A673 (cell line): ENCODE measurements around the gene IVL. TPM values are rescaled to one million over a fixed set of nuclear protein-coding genes. Genes with fewer than 3 reads are reported as not detected.

Experiments
- Bru-seq: library from RNA; stranded (reverse); fragments of 400-500 nt; gene quantifications from one replicate; lab custom pipeline; 2021; lab: Mats Ljungman, UMichigan
- BruChase-seq, 2 experiments: library from RNA; stranded (reverse); fragments of 400-500 nt; gene quantifications; one replicate each; lab custom pipeline; 2021; lab: Mats Ljungman, UMichigan
- BruUV-seq: library from RNA; stranded (reverse); fragments of 400-500 nt; replicated peaks from 2 replicates; lab custom pipeline; 2021; lab: Mats Ljungman, UMichigan
- CTCF ChIA-PET: fragments of 300-600 bp; sonication (Branson Sonifier 250); formaldehyde crosslinking; loops from one replicate; lab custom pipeline; 2022; ENCODE audit warnings: antibody characterized with exemption; lab: Charles Lee
- POLR2A ChIA-PET: fragments of 300-600 bp; sonication (Branson Sonifier 250); formaldehyde crosslinking; loops from one replicate; lab custom pipeline; 2022; ENCODE audit warnings: antibody characterized with exemption; ENCODE audit not compliant: low non-redundant PET; lab: Charles Lee
- DNase-seq: peaks from one replicate; pipeline ENCODE4 v3.0.0-alpha.2; 2015; ENCODE audit warnings: low spot score
- H3K27ac ChIP-seq: fragments of 200-600 bp; sonication (generic); 2 replicates; pipeline ENCODE4 v1.5.1; 2016; ENCODE audit warnings: mixed run types, low read depth, mild to moderate bottlenecking, mixed read lengths, antibody characterized with exemption, low read length; ENCODE audit not compliant: poor library complexity, severe bottlenecking
- H3K27me3 ChIP-seq: fragments of 200-600 bp; sonication (generic); replicated peaks from 2 replicates; pipeline ENCODE4 v1.6.1; 2017; ENCODE audit warnings: mixed run types, low read depth, mild to moderate bottlenecking, mixed read lengths, antibody characterized with exemption, low read length; ENCODE audit not compliant: insufficient read depth, poor library complexity
- H3K36me3 ChIP-seq: fragments of 200-600 bp; sonication (generic); 2 replicates; pipeline ENCODE4 v1.6.1; 2016; ENCODE audit warnings: mixed run types, mild to moderate bottlenecking, mixed read lengths, antibody characterized with exemption, low read length; ENCODE audit not compliant: insufficient read depth, poor library complexity, severe bottlenecking
- H3K4me1 ChIP-seq: fragments of 200-600 bp; sonication (generic); 2 replicates; pipeline ENCODE4 v1.6.1; 2017; ENCODE audit warnings: mixed run types, mild to moderate bottlenecking, mixed read lengths, antibody characterized with exemption, low read length; ENCODE audit not compliant: insufficient read depth, poor library complexity, severe bottlenecking
- H3K4me3 ChIP-seq: fragments of 200-600 bp; sonication (generic); 2 replicates; pipeline ENCODE4 v1.5.1; 2016; ENCODE audit warnings: low read depth, mixed run types, mild to moderate bottlenecking, mixed read lengths, low read length; ENCODE audit not compliant: poor library complexity, severe bottlenecking
- H3K9me3 ChIP-seq: fragments of 200-600 bp; sonication (generic); 2 replicates; pipeline ENCODE4 v1.6.1; 2016; ENCODE audit warnings: mixed run types, low read depth, mild to moderate bottlenecking, mixed read lengths, antibody characterized with exemption, low read length; ENCODE audit not compliant: poor library complexity, severe bottlenecking
- CTCF ChIP-seq: fragments of 300-800, 200-600 bp; sonication (generic); conservative IDR thresholded peaks from 2 replicates; pipeline ENCODE4 v1.5.1; 2017; ENCODE audit warnings: low read depth, mild to moderate bottlenecking, antibody characterized with exemption, low read length, moderate library complexity, mixed read lengths
- EZH2 ChIP-seq: fragments of 200-600 bp; sonication (generic); IDR thresholded peaks from 2 replicates; pipeline ENCODE4 v1.6.1; 2017; ENCODE audit warnings: borderline replicate concordance, low read depth, mild to moderate bottlenecking, mixed read lengths, antibody characterized with exemption, low read length; ENCODE audit not compliant: poor library complexity, severe bottlenecking
- intact Hi-C: fragments of 100-400 bp; cut with micrococcal nuclease; formaldehyde crosslinking; loops from one replicate; pipeline ENCODE4 v1.10.0; 2022; ENCODE audit not compliant: unreplicated experiment
- long read RNA-seq: library from polyadenylated mRNA; stranded (forward); transcript quantifications from one replicate; pipeline ENCODE4 v2.0.0, GENCODE V29; 2022
- total RNA-seq: library from RNA; stranded (reverse); gene quantifications from 2 replicates; pipeline ENCODE4 v1.2.3, GENCODE V29; 2021

IVL gene
- total RNA-seq (not detected in 2 replicates), Bru-seq, nascent RNA (not detected), BruChase-seq, experiment 1, labeled RNA remaining after a 2-hour chase (not detected), BruChase-seq, experiment 2, labeled RNA remaining after a 6-hour chase (not detected)
- long read RNA-seq: 0 reads

- no peaks in the 10 kb centered on the region for H3K36me3 ChIP-seq
- BruUV-seq: no TSS peak
- ChIA-PET POLR2A (no interaction called here), CTCF (no interaction called here)
- H3K4me3 ChIP-seq: no peak within 1 kb of the TSS
- no peaks in the 10 kb centered on the region for H3K9me3 ChIP-seq
- no peak within 1 kb of the TSS for H3K27ac ChIP-seq
- peak; percentile 0 for DNase-seq
- intact Hi-C loops: no loop called here
- H3K4me1 ChIP-seq: no peaks in the 10 kb centered on the region
- TF ChIP-seq CTCF (no peak), EZH2 (no peak)
- peaks cover 44% of the 10 kb centered on the region for H3K27me3 ChIP-seq
These were observed at the start of gene IVL for GRCh38 chr1:152907686-152908601. Gene IVL (plus strand): TSS chr1:152908546. CDS start chr1:152909798, 1,252 bp downstream.

- no peak within 1 kb of the TSS for H3K4me3 ChIP-seq
- no TSS peak for BruUV-seq
- no peaks in the 10 kb centered on the region for H3K9me3 ChIP-seq
- intact Hi-C loops: no loop called here
- TF ChIP-seq EZH2 (no peak), CTCF (no peak)
- ChIA-PET CTCF (no interaction called here), POLR2A (no interaction called here)
- H3K27me3 ChIP-seq: no peaks in the 10 kb centered on the region
- H3K36me3 ChIP-seq: no peaks in the 10 kb centered on the region
- no peak within 1 kb of the TSS for H3K27ac ChIP-seq
- DNase-seq: no peak
- no peaks in the 10 kb centered on the region for H3K4me1 ChIP-seq
These were observed 48.6 kb upstream of the IVL start, which contains the start of gene LCE7A for GRCh38 chr1:152859696-152860095. Gene LCE7A (plus strand): TSS chr1:152859996. CDS start chr1:152860698, 702 bp downstream.

- Histone ChIP-seq H3K9me3 (no peaks in the 10 kb centered on the region), H3K27ac (no peak overlapping the region), H3K36me3 (no peaks in the 10 kb centered on the region), H3K4me3 (no peak overlapping the region), H3K27me3 (no peaks in the 10 kb centered on the region), H3K4me1 (no peaks in the 10 kb centered on the region)
- ChIA-PET CTCF (no interaction called here), POLR2A (no interaction called here)
- no TSS peak for BruUV-seq
- intact Hi-C loops: no loop called here
- TF ChIP-seq EZH2: no peak
- TF ChIP-seq CTCF: no peak
- DNase-seq: no peak
These were observed 48.2 kb upstream of the IVL start for GRCh38 chr1:152860129-152860528.
